HCT116 (cell line): ENCODE data around the gene RNF150. TPM values are rescaled to one million over a fixed set of nuclear protein-coding genes. Genes with fewer than 3 reads are reported as not detected.

Source experiments
- ATAC-seq: fragments of 200-7000 bp; cut with Tn5 transposase; 2 replicates; pipeline ENCODE4 v1.9.1; 2020; ENCODE audit warnings: mild to moderate bottlenecking, moderate library complexity
- BruUV-seq: library from RNA; stranded (reverse); fragments of 400-500 nt; replicated peaks from 2 replicates; lab custom pipeline; 2021; lab: Mats Ljungman, UMichigan
- CTCF ChIA-PET: fragments of 300-600 bp; sonication (Branson Sonifier 250); formaldehyde crosslinking; loops from one replicate; lab custom pipeline; 2021; ENCODE audit warnings: antibody characterized with exemption; lab: Charles Lee
- POLR2A ChIA-PET: fragments of 300-600, 350-600 bp; sonication (Branson Sonifier 250); formaldehyde crosslinking; loops from one replicate; lab custom pipeline; 2021; ENCODE audit warnings: antibody characterized with exemption; lab: Charles Lee
- RAD21 ChIA-PET, 2 experiments: fragments of 300-600 bp; sonication (Branson Sonifier 250); formaldehyde crosslinking; loops; one replicate each; lab custom pipeline; 2023; ENCODE audit warnings: low total read pairs in 2 of 2; ENCODE audit not compliant: uncharacterized antibody in 2 of 2, unreplicated experiment in 2 of 2, low non-redundant PET in 1 of 2; lab: Charles Lee
- DNase-seq: peaks from one replicate; pipeline ENCODE4 v3.0.0-alpha.2; 2010; ENCODE audit warnings: low read depth, low spot score
- H2AFZ ChIP-seq: fragments of 200-600 bp; shearing (Covaris generic), sonication (generic); 2 replicates; pipeline ENCODE4 v1.6.1; 2017; ENCODE audit warnings: low read depth, mixed run types, mixed read lengths, antibody characterized with exemption, low read length; ENCODE audit not compliant: poor library complexity, severe bottlenecking
- H3K27ac ChIP-seq: 2 replicates; pipeline ENCODE4 v1.5.1; 2012; ENCODE audit warnings: low read depth, low read length
- H3K27me3 ChIP-seq: fragments of 200-600 bp; sonication (generic); 2 replicates; pipeline ENCODE4 v1.6.1; 2016; ENCODE audit warnings: mixed run types, low read length, mixed read lengths; ENCODE audit not compliant: insufficient read depth
- H3K36me3 ChIP-seq, 2 experiments: fragments of 200-500 bp in 1 of 2; fragments of 200-600 bp in 1 of 2; sonication (Bioruptor generic) in 1 of 2; sonication (generic) in 1 of 2; 2 replicates each; pipeline versions ENCODE4 v1.5.1 to v1.6.1; 2014 to 2016; ENCODE audit warnings: low read length in 2 of 2, inconsistent platforms in 1 of 2, mixed read lengths in 1 of 2, mixed run types in 1 of 2; ENCODE audit not compliant: insufficient read depth in 2 of 2, control insufficient read depth in 1 of 2
- H3K4me1 ChIP-seq, 2 experiments: fragments of 200-600 bp in 1 of 2; sonication (generic) in 1 of 2; 2 replicates each; pipeline versions ENCODE4 v1.5.1 to v1.6.1; 2012 to 2017; ENCODE audit warnings: low read length in 2 of 2, inconsistent platforms in 1 of 2, mild to moderate bottlenecking in 1 of 2, mixed read lengths in 1 of 2, mixed run types in 1 of 2, moderate library complexity in 1 of 2; ENCODE audit not compliant: insufficient read depth in 2 of 2, control insufficient read depth in 1 of 2
- H3K4me2 ChIP-seq: fragments of 200-600 bp; sonication (generic); 2 replicates; pipeline ENCODE4 v1.6.1; 2017; ENCODE audit warnings: mixed run types, low read length, mixed read lengths
- H3K4me3 ChIP-seq, 2 experiments: fragments of 200-600 bp in 1 of 2; sonication (generic) in 1 of 2; replicated peaks in 1 of 2; 2 replicates each; pipeline ENCODE4 v1.5.1; 2011 to 2016; ENCODE audit warnings: low read length in 2 of 2, control low read depth in 1 of 2, low read depth in 1 of 2, mild to moderate bottlenecking in 1 of 2, mixed read lengths in 1 of 2, mixed run types in 1 of 2
- H3K79me2 ChIP-seq: fragments of 200-600 bp; sonication (generic); 2 replicates; pipeline ENCODE4 v1.6.1; 2017; ENCODE audit warnings: mild to moderate bottlenecking, mixed run types, low read length, moderate library complexity, mixed read lengths; ENCODE audit not compliant: insufficient read depth
- H3K9ac ChIP-seq: fragments of 200-600 bp; sonication (generic); 2 replicates; pipeline ENCODE4 v1.6.1; 2016; ENCODE audit warnings: low read length, mixed read lengths
- H3K9me2 ChIP-seq: fragments of 200-600 bp; sonication (generic), shearing (Covaris generic); 2 replicates; pipeline ENCODE4 v1.6.1; 2017; ENCODE audit warnings: mixed run types, mild to moderate bottlenecking, moderate library complexity; ENCODE audit not compliant: insufficient read depth
- H3K9me3 ChIP-seq, 2 experiments: fragments of 200-500 bp in 1 of 2; fragments of 200-600 bp in 1 of 2; sonication (Bioruptor generic) in 1 of 2; sonication (generic) in 1 of 2; 2 replicates each; pipeline ENCODE4 v1.6.1; 2014 to 2017; ENCODE audit warnings: low read length in 2 of 2, mixed read lengths in 2 of 2, inconsistent platforms in 1 of 2, low read depth in 1 of 2, mild to moderate bottlenecking in 1 of 2, mixed run types in 1 of 2, moderate library complexity in 1 of 2; ENCODE audit not compliant: control insufficient read depth in 1 of 2, insufficient read depth in 1 of 2
- H4K20me1 ChIP-seq: fragments of 200-600 bp; sonication (generic), shearing (Covaris generic); 2 replicates; pipeline ENCODE4 v1.6.1; 2017; ENCODE audit warnings: mixed run types, mild to moderate bottlenecking, moderate library complexity; ENCODE audit not compliant: insufficient read depth
- FOSL1 ChIP-seq: IDR thresholded peaks from 2 replicates; pipeline ENCODE4 v1.6.1; 2012; ENCODE audit warnings: low read depth
- RAD21 ChIP-seq: IDR thresholded peaks from 2 replicates; pipeline ENCODE4 v1.6.1; 2012; ENCODE audit warnings: low read depth, mild to moderate bottlenecking
- SIN3A ChIP-seq: IDR thresholded peaks from 2 replicates; pipeline ENCODE4 v1.6.1; 2012; ENCODE audit warnings: low read depth
- TCF7L2 ChIP-seq: IDR thresholded peaks from 2 replicates; pipeline ENCODE4 v1.7.0; 2011; ENCODE audit warnings: borderline replicate concordance, inconsistent platforms; ENCODE audit not compliant: insufficient read depth, insufficient read length; ENCODE audit errors: extremely low read depth
- ZNF274 ChIP-seq: fragments of 200-500 bp; sonication (Bioruptor generic); IDR thresholded peaks from 2 replicates; pipeline ENCODE4 v1.6.1; 2014; ENCODE audit warnings: mild to moderate bottlenecking, low read depth, low read length, inconsistent platforms
- intact Hi-C: fragments of 100-400 bp; cut with micrococcal nuclease; formaldehyde crosslinking; loops from 2 replicates; pipeline ENCODE4 v1.10.0; 2022
- total RNA-seq: library from RNA; stranded (reverse); gene quantifications from one replicate; pipeline ENCODE4 v1.2.1, GENCODE V29; 2021; ENCODE audit not compliant: unreplicated experiment
- TF ChIP-seq, protein P1 (sequence below): IDR thresholded peaks from 2 replicates; pipeline ENCODE4 v1.6.1; 2011; ENCODE audit warnings: mild to moderate bottlenecking, low read length, moderate library complexity; ENCODE audit not compliant: insufficient replicate concordance; ENCODE audit errors: extremely low read depth
- TF ChIP-seq, protein P2 (sequence below): IDR thresholded peaks from 2 replicates; pipeline ENCODE4 v1.6.1; 2012; ENCODE audit warnings: low read depth

RNF150 gene
- total RNA-seq, 1 experiment from 2014 or later = 0.07 TPM

DNA sequence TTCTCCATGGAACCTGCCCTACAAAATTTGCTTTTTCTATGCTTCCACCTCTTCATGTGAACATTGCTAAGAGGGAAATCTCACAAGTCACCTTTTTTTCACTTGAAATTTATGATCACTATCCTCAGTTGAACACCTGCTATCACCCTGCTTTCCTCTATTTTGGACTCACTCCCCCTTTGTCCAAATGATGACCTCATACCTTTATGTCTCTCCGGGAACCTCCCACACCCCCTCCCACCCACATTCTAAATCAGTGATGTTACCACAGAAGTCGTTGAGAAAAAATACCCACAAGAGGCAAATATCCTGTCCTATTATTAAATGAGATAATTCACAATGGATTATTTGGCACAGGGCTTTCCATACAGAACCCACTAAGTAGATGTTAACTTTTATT is 156.5 kb downstream of the RNF150 start (continued):
- no peak for TF ChIP-seq ZNF274
- TF ChIP-seq FOSL1 = no peak

DNA sequence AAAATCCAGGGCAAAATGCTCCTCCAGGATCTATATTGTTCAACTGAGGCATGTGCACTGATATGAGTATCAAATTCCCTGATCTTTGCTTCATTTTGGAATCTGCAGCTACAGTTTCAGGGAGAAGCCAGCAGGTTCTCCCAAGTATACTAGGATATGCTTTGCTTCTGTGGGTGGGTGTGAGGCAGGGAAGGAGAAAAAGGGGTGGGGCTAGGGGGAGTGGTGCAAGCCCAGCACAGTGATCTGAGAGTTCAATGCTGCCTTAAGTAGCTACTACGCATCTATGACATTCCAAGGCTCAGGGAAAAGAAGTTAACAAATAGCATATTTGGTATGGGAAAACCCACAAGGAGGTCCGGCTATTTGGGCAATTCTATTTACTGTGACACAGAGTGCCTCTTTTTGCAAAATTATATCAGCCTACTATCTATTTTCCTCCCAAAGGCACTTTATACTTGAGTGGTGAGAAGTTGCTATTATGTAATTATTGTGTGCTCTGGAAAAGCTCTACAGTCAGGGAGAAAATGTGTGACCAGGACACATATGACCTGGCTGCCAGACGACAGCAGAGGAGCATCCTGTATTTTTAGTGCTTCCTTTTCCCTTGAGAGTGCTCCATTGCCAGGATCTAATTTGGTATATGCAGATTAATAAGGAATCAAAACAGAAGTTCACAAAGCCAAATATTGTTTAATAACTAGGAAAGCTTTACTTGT is 162.0 kb downstream of the RNF150 start:
- no peaks in the 10 kb centered on the region for H3K27me3 ChIP-seq
- H3K9ac ChIP-seq = no peak overlapping the region
- TF ChIP-seq TCF7L2 (no peak), RAD21 (no peak), SIN3A (no peak)
- TF ChIP-seq, protein P1, sequence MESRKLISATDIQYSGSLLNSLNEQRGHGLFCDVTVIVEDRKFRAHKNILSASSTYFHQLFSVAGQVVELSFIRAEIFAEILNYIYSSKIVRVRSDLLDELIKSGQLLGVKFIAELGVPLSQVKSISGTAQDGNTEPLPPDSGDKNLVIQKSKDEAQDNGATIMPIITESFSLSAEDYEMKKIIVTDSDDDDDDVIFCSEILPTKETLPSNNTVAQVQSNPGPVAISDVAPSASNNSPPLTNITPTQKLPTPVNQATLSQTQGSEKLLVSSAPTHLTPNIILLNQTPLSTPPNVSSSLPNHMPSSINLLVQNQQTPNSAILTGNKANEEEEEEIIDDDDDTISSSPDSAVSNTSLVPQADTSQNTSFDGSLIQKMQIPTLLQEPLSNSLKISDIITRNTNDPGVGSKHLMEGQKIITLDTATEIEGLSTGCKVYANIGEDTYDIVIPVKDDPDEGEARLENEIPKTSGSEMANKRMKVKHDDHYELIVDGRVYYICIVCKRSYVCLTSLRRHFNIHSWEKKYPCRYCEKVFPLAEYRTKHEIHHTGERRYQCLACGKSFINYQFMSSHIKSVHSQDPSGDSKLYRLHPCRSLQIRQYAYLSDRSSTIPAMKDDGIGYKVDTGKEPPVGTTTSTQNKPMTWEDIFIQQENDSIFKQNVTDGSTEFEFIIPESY = no peak
- TF ChIP-seq, protein P2, sequence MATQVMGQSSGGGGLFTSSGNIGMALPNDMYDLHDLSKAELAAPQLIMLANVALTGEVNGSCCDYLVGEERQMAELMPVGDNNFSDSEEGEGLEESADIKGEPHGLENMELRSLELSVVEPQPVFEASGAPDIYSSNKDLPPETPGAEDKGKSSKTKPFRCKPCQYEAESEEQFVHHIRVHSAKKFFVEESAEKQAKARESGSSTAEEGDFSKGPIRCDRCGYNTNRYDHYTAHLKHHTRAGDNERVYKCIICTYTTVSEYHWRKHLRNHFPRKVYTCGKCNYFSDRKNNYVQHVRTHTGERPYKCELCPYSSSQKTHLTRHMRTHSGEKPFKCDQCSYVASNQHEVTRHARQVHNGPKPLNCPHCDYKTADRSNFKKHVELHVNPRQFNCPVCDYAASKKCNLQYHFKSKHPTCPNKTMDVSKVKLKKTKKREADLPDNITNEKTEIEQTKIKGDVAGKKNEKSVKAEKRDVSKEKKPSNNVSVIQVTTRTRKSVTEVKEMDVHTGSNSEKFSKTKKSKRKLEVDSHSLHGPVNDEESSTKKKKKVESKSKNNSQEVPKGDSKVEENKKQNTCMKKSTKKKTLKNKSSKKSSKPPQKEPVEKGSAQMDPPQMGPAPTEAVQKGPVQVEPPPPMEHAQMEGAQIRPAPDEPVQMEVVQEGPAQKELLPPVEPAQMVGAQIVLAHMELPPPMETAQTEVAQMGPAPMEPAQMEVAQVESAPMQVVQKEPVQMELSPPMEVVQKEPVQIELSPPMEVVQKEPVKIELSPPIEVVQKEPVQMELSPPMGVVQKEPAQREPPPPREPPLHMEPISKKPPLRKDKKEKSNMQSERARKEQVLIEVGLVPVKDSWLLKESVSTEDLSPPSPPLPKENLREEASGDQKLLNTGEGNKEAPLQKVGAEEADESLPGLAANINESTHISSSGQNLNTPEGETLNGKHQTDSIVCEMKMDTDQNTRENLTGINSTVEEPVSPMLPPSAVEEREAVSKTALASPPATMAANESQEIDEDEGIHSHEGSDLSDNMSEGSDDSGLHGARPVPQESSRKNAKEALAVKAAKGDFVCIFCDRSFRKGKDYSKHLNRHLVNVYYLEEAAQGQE = no peak
- DNase-seq (no peak), ATAC-seq (no peak)
- no peaks in the 10 kb centered on the region for H3K9me3 ChIP-seq
- ChIA-PET CTCF (no interaction called here), POLR2A (no interaction called here), RAD21 (no interaction called here)
- H4K20me1 ChIP-seq = no peaks in the 10 kb centered on the region
- H3K4me3 ChIP-seq = no peak overlapping the region
- no peaks in the 10 kb centered on the region for H3K9me2 ChIP-seq
- no peaks in the 10 kb centered on the region for H3K4me1 ChIP-seq
- no TSS peak for BruUV-seq
- H3K79me2 ChIP-seq = no peaks in the 10 kb centered on the region
- no peaks in the 10 kb centered on the region for H3K36me3 ChIP-seq
- H2AFZ ChIP-seq = no peak overlapping the region
- H3K4me2 ChIP-seq = no peak overlapping the region
- H3K27ac ChIP-seq = no peak overlapping the region
- intact Hi-C loops = no loop called here
